Liver (tissue), 9 donors: Measurements from ENCODE around the gene OR52N2. TPM values are rescaled to one million over a fixed set of nuclear protein-coding genes. Genes with fewer than 3 reads are reported as not detected.

Experiments used
- DNase-seq: peaks from one replicate; pipeline ENCODE4 v3.0.0-alpha.2; 2017; ENCODE audit warnings: low spot score
- H3K27ac ChIP-seq, 2 donors: one replicate each; pipeline ENCODE4 v1.7.0; 2013; ENCODE audit warnings: inconsistent platforms in 2 of 2, low read length in 2 of 2, control low read depth in 1 of 2, low read depth in 1 of 2, mild to moderate bottlenecking in 1 of 2
- H3K27me3 ChIP-seq, 4 donors: one replicate each; pipeline versions ENCODE4 v1.6.1 to v1.7.0; 2013; ENCODE audit warnings: low read length in 3 of 4, inconsistent platforms in 1 of 4, mild to moderate bottlenecking in 1 of 4, moderate library complexity in 1 of 4; ENCODE audit not compliant: control insufficient read depth in 4 of 4, insufficient read depth in 4 of 4
- H3K36me3 ChIP-seq, 4 donors: one replicate each; pipeline versions ENCODE4 v1.6.1 to v1.7.0; 2013; ENCODE audit warnings: low read length in 3 of 4, mild to moderate bottlenecking in 3 of 4, low read depth in 1 of 4, moderate library complexity in 1 of 4; ENCODE audit not compliant: control insufficient read depth in 4 of 4, insufficient read depth in 3 of 4
- H3K4me1 ChIP-seq, 4 donors: one replicate each; pipeline versions ENCODE4 v1.6.1 to v1.7.0; 2013; ENCODE audit warnings: low read length in 3 of 4, mild to moderate bottlenecking in 3 of 4, moderate library complexity in 1 of 4; ENCODE audit not compliant: control insufficient read depth in 4 of 4, insufficient read depth in 4 of 4
- H3K4me3 ChIP-seq, 3 donors: one replicate each; pipeline versions ENCODE4 v1.6.1 to v1.7.0; 2013; ENCODE audit warnings: low read length in 3 of 3, control low read depth in 1 of 3, low read depth in 1 of 3, mild to moderate bottlenecking in 1 of 3
- H3K9ac ChIP-seq, 2 donors: one replicate each; pipeline ENCODE4 v1.7.0; 2013; ENCODE audit warnings: low read length in 2 of 2, mild to moderate bottlenecking in 2 of 2, moderate library complexity in 2 of 2, control low read depth in 1 of 2, low read depth in 1 of 2
- H3K9me3 ChIP-seq, 4 donors: one replicate each; pipeline versions ENCODE4 v1.6.1 to v1.7.0; 2013; ENCODE audit warnings: low read length in 3 of 4; ENCODE audit not compliant: control insufficient read depth in 4 of 4
- EGR1 ChIP-seq, 2 donors: IDR thresholded peaks; 2 replicates each; pipeline ENCODE4 v1.6.1; 2016 to 2018; ENCODE audit warnings: antibody characterized with exemption in 2 of 2, low read depth in 2 of 2
- FOXA1 ChIP-seq: IDR thresholded peaks from 2 replicates; pipeline ENCODE4 v1.6.1; 2016; ENCODE audit warnings: antibody characterized with exemption
- FOXA2 ChIP-seq: IDR thresholded peaks from 2 replicates; pipeline ENCODE4 v1.6.1; 2016; ENCODE audit warnings: antibody characterized with exemption
- GABPA ChIP-seq, 2 donors: IDR thresholded peaks in 1 of 2; conservative IDR thresholded peaks in 1 of 2; 2 replicates each; pipeline ENCODE4 v1.6.1; 2016; ENCODE audit warnings: antibody characterized with exemption in 2 of 2, mild to moderate bottlenecking in 1 of 2, moderate library complexity in 1 of 2
- HNF4A ChIP-seq, 2 donors: conservative IDR thresholded peaks; 2 replicates each; pipeline ENCODE4 v1.6.1; 2016; ENCODE audit warnings: antibody characterized with exemption in 2 of 2, mild to moderate bottlenecking in 2 of 2
- JUND ChIP-seq, 2 donors: IDR thresholded peaks; 2 replicates each; pipeline ENCODE4 v1.6.1; 2016; ENCODE audit warnings: antibody characterized with exemption in 2 of 2
- NR2F2 ChIP-seq: IDR thresholded peaks from 2 replicates; pipeline ENCODE4 v1.6.1; 2016; ENCODE audit warnings: antibody characterized with exemption
- RAD21 ChIP-seq, 2 donors: IDR thresholded peaks; 2 replicates each; pipeline ENCODE4 v1.6.1; 2016; ENCODE audit warnings: antibody characterized with exemption in 2 of 2, mild to moderate bottlenecking in 2 of 2
- RXRA ChIP-seq, 2 donors: IDR thresholded peaks; 2 replicates each; pipeline ENCODE4 v1.6.1; 2017 to 2018; ENCODE audit warnings: antibody characterized with exemption in 2 of 2, mild to moderate bottlenecking in 1 of 2
- SP1 ChIP-seq: IDR thresholded peaks from 2 replicates; pipeline ENCODE4 v1.6.1; 2018; ENCODE audit warnings: antibody characterized with exemption, mild to moderate bottlenecking
- TAF1 ChIP-seq: conservative IDR thresholded peaks from 2 replicates; pipeline ENCODE4 v1.6.1; 2016; ENCODE audit warnings: antibody characterized with exemption, mild to moderate bottlenecking
- YY1 ChIP-seq: IDR thresholded peaks from 2 replicates; pipeline ENCODE4 v1.6.1; 2016; ENCODE audit warnings: antibody characterized with exemption, mild to moderate bottlenecking
- WGBS: extraction: QIAGEN DNeasy Blood & Tissue Kit; methylation state at CpG from one replicate; pipeline ENCODE4 v1.1.7; 2013; 5-methylcytosine and 5-hydroxymethylcytosine counted together
- polyA plus RNA-seq, 2 donors: library from polyadenylated mRNA; stranded (reverse) in 1 of 2; unstranded in 1 of 2; fragments of 200-250 nt in 1 of 2; fragments of >200 nt in 1 of 2; fragmentation: Nextera tagmentation in 1 of 2; extraction: Ambion mirVana in 1 of 2; gene quantifications; one replicate each; pipeline versions ENCODE4 v1.2.1 to v1.2.3, GENCODE V29; 2013 to 2015
- total RNA-seq, 2 donors: library from RNA; depleted of rRNA; stranded (reverse); fragments of >200 nt; gene quantifications; one replicate each; pipeline ENCODE4 v1.2.3, GENCODE V29; 2014
- TF ChIP-seq, protein P1 (sequence below): IDR thresholded peaks from 2 replicates; pipeline ENCODE4 v1.6.1; 2016; ENCODE audit warnings: antibody characterized with exemption
- TF ChIP-seq, protein P2 (sequence below): IDR thresholded peaks from 2 replicates; pipeline ENCODE4 v1.6.1; 2016; ENCODE audit warnings: antibody characterized with exemption
- TF ChIP-seq, protein P3 (sequence below): fragments of 150-350 bp; IDR thresholded peaks from 2 replicates; pipeline ENCODE4 v1.5.1; 2017; ENCODE audit warnings: improper control_type of control experiment, low read depth, low read length; ENCODE audit not compliant: missing input control
- TF ChIP-seq, protein P4 (sequence below): IDR thresholded peaks from 2 replicates; pipeline ENCODE4 v1.6.1; 2016; ENCODE audit warnings: antibody characterized with exemption, mild to moderate bottlenecking
- TF ChIP-seq, protein P5 (sequence below): IDR thresholded peaks from 2 replicates; pipeline ENCODE4 v1.6.1; 2016; ENCODE audit warnings: antibody characterized with exemption
- donor health status: healthy.
- donor health status: healthy.
- donor health status: healthy.
- donor health status: healthy.
- donor health status: healthy.

Gene OR52N2
- total and polyA plus RNA-seq, 4 donors = not detected

DNA sequence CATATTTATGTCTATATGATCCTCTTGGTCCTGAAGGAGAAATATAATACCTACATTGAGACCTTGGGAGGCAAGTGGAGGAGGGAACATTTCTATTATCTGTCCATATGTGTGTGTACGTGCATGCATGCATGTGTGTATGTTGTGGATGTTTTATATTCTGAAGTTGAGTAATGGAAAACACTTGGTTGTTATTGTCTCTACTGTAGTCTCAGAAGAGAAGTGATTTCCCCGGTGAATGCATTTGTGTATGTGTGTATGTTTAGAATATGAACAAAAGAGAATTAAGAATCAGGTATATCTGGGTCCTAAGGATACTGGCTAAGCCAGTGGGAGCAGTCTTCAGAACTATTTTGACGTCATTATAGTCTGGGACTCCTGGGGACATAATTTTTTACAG is 17.6 kb upstream of the OR52N2 start, which contains the start of gene OR52N1:
Gene OR52N1, minus strand, starts transcription at position 101 of the 400 bp plus-strand sequence. CDS start 2,449 bp downstream, outside the sequence.
- no peak for TF ChIP-seq JUND (IDR thresholded peaks at IDR 0.05)
- no peak for TF ChIP-seq NR2F2
- TF ChIP-seq, protein P1, sequence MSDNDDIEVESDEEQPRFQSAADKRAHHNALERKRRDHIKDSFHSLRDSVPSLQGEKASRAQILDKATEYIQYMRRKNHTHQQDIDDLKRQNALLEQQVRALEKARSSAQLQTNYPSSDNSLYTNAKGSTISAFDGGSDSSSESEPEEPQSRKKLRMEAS = no peak
- TF ChIP-seq SP1 = no peak
- TF ChIP-seq, protein P2, sequence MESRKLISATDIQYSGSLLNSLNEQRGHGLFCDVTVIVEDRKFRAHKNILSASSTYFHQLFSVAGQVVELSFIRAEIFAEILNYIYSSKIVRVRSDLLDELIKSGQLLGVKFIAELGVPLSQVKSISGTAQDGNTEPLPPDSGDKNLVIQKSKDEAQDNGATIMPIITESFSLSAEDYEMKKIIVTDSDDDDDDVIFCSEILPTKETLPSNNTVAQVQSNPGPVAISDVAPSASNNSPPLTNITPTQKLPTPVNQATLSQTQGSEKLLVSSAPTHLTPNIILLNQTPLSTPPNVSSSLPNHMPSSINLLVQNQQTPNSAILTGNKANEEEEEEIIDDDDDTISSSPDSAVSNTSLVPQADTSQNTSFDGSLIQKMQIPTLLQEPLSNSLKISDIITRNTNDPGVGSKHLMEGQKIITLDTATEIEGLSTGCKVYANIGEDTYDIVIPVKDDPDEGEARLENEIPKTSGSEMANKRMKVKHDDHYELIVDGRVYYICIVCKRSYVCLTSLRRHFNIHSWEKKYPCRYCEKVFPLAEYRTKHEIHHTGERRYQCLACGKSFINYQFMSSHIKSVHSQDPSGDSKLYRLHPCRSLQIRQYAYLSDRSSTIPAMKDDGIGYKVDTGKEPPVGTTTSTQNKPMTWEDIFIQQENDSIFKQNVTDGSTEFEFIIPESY = no peak
- no peak for TF ChIP-seq FOXA2
- TF ChIP-seq, protein P3, sequence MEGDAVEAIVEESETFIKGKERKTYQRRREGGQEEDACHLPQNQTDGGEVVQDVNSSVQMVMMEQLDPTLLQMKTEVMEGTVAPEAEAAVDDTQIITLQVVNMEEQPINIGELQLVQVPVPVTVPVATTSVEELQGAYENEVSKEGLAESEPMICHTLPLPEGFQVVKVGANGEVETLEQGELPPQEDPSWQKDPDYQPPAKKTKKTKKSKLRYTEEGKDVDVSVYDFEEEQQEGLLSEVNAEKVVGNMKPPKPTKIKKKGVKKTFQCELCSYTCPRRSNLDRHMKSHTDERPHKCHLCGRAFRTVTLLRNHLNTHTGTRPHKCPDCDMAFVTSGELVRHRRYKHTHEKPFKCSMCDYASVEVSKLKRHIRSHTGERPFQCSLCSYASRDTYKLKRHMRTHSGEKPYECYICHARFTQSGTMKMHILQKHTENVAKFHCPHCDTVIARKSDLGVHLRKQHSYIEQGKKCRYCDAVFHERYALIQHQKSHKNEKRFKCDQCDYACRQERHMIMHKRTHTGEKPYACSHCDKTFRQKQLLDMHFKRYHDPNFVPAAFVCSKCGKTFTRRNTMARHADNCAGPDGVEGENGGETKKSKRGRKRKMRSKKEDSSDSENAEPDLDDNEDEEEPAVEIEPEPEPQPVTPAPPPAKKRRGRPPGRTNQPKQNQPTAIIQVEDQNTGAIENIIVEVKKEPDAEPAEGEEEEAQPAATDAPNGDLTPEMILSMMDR = no peak
- no peak for TF ChIP-seq RAD21 (IDR thresholded peaks at IDR 0.05)
- TF ChIP-seq FOXA1 = no peak
- no peak for TF ChIP-seq GABPA (IDR thresholded peaks at IDR 0.05 in 1 of 2, conservative IDR thresholded peaks at IDR 0.05 in 1 of 2)
- no peak for TF ChIP-seq RXRA (IDR thresholded peaks at IDR 0.05)
- no peak for TF ChIP-seq EGR1 (IDR thresholded peaks at IDR 0.05; ENCODE audit: low read depth in 2 of 2)
- no peak for TF ChIP-seq HNF4A (conservative IDR thresholded peaks at IDR 0.05)
- TF ChIP-seq, protein P4, sequence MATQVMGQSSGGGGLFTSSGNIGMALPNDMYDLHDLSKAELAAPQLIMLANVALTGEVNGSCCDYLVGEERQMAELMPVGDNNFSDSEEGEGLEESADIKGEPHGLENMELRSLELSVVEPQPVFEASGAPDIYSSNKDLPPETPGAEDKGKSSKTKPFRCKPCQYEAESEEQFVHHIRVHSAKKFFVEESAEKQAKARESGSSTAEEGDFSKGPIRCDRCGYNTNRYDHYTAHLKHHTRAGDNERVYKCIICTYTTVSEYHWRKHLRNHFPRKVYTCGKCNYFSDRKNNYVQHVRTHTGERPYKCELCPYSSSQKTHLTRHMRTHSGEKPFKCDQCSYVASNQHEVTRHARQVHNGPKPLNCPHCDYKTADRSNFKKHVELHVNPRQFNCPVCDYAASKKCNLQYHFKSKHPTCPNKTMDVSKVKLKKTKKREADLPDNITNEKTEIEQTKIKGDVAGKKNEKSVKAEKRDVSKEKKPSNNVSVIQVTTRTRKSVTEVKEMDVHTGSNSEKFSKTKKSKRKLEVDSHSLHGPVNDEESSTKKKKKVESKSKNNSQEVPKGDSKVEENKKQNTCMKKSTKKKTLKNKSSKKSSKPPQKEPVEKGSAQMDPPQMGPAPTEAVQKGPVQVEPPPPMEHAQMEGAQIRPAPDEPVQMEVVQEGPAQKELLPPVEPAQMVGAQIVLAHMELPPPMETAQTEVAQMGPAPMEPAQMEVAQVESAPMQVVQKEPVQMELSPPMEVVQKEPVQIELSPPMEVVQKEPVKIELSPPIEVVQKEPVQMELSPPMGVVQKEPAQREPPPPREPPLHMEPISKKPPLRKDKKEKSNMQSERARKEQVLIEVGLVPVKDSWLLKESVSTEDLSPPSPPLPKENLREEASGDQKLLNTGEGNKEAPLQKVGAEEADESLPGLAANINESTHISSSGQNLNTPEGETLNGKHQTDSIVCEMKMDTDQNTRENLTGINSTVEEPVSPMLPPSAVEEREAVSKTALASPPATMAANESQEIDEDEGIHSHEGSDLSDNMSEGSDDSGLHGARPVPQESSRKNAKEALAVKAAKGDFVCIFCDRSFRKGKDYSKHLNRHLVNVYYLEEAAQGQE = no peak
- TF ChIP-seq, protein P5, sequence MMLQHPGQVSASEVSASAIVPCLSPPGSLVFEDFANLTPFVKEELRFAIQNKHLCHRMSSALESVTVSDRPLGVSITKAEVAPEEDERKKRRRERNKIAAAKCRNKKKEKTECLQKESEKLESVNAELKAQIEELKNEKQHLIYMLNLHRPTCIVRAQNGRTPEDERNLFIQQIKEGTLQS = no peak
- no peak within 1 kb of the TSS for H3K27ac ChIP-seq
- WGBS = 68% methylated on average over 3 of the region's 3 CpGs
- H3K4me1 ChIP-seq = no peaks in the 10 kb centered on the region
- no peak within 1 kb of the TSS for H3K4me3 ChIP-seq
- no peaks in the 10 kb centered on the region for H3K36me3 ChIP-seq
- no peak for DNase-seq
- no peak within 1 kb of the TSS for H3K9ac ChIP-seq
- no peaks in the 10 kb centered on the region for H3K9me3 ChIP-seq
- no peaks in the 10 kb centered on the region for H3K27me3 ChIP-seq

DNA sequence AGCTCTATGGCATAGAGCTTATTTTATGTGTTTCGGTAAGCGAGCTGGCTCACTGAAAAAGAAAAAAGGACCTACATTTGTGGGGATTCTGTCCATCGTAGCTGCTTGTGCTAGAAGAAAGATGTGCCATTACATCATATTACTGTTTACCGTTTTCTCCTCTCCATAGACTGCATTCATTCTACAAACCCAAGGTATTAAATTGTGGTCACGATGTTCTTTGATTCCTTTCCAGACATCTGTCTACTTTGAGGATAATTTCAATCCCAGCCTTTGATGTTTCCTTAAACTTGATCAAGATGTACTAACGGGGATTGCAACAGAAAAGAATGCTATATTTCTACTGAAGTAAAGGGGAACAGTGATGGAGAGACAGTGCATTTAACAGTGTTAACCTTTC is 12.2 kb upstream of the OR52N2 start:
- H3K4me3 ChIP-seq = no peak overlapping the region
- no peak overlapping the region for H3K9ac ChIP-seq
- DNase-seq = no peak
- H3K27ac ChIP-seq = no peak overlapping the region
- no peaks in the 10 kb centered on the region for H3K36me3 ChIP-seq
- peaks cover 0 to 3% (median 0%) of the 10 kb centered on the region in 4 donors for H3K27me3 ChIP-seq
- 84% methylated on average over 6 of the region's 6 CpGs for WGBS
- H3K4me1 ChIP-seq = no peaks in the 10 kb centered on the region
- no peaks in the 10 kb centered on the region for H3K9me3 ChIP-seq
- TF ChIP-seq JUND (IDR thresholded peaks at IDR 0.05) (no peak), HNF4A (conservative IDR thresholded peaks at IDR 0.05) (no peak), NR2F2 (no peak), SP1 (no peak), EGR1 (IDR thresholded peaks at IDR 0.05; ENCODE audit: low read depth in 2 of 2) (no peak), TAF1 (no peak), YY1 (no peak), RXRA (IDR thresholded peaks at IDR 0.05) (no peak), FOXA2 (no peak)
- TF ChIP-seq, protein P4 = no peak
- TF ChIP-seq, protein P5 = no peak
- TF ChIP-seq, protein P1 = no peak
